CD4-positive, alpha-beta T cell (primary cell): Measurements from ENCODE around the gene P2RX7. TPM values are rescaled to one million over a fixed set of nuclear protein-coding genes. Genes with fewer than 3 reads are reported as not detected.

Experiments used
- ATAC-seq: fragments of 200-7000 bp; cut with Tn5 transposase; one replicate; pipeline ENCODE4 v1.10.0; 2022; ENCODE audit warnings: mild to moderate bottlenecking; ENCODE audit not compliant: poor library complexity
- CTCF ChIA-PET: fragments of 350-600 bp; sonication (Branson Sonifier 250); formaldehyde crosslinking; loops from one replicate; lab custom pipeline; 2021; ENCODE audit warnings: antibody characterized with exemption, inconsistent platforms; lab: Charles Lee
- POLR2A ChIA-PET: fragments of 350-600 bp; sonication (Branson Sonifier 250); formaldehyde crosslinking; loops from one replicate; lab custom pipeline; 2021; ENCODE audit warnings: antibody characterized with exemption, inconsistent platforms; lab: Charles Lee
- DNase-seq, 14 experiments: peaks; one replicate each; pipeline ENCODE4 v3.0.0-alpha.2; 2013 to 2020; ENCODE audit warnings: mixed read lengths in 2 of 14
- H3K27ac ChIP-seq, 2 donors: one replicate each; pipeline versions ENCODE4 v1.5.1 to v1.7.0; 2013; ENCODE audit warnings: low read length in 2 of 2, low read depth in 1 of 2, mild to moderate bottlenecking in 1 of 2
- H3K27me3 ChIP-seq, 2 experiments: 1 replicate in 1 of 2; 2 replicates in 1 of 2; pipeline versions ENCODE4 v1.6.1 to v1.7.0; 2013; ENCODE audit warnings: low read length in 2 of 2, control low read depth in 1 of 2, mild to moderate bottlenecking in 1 of 2, moderate library complexity in 1 of 2; ENCODE audit not compliant: insufficient read depth in 2 of 2, control insufficient read depth in 1 of 2
- H3K36me3 ChIP-seq: one replicate; pipeline ENCODE4 v1.6.1; 2013; ENCODE audit warnings: low read length, control low read depth; ENCODE audit not compliant: insufficient read depth
- H3K4me1 ChIP-seq: one replicate; pipeline ENCODE4 v1.6.1; 2013; ENCODE audit warnings: low read length, control low read depth; ENCODE audit not compliant: insufficient read depth
- H3K4me3 ChIP-seq: one replicate; pipeline ENCODE4 v1.5.1; 2013; ENCODE audit warnings: mild to moderate bottlenecking, low read length, moderate library complexity
- H3K9me3 ChIP-seq, 2 experiments: 1 replicate in 1 of 2; 2 replicates in 1 of 2; pipeline versions ENCODE4 v1.6.1 to v1.7.0; 2013; ENCODE audit warnings: low read length in 2 of 2, mild to moderate bottlenecking in 2 of 2, control low read depth in 1 of 2, moderate library complexity in 1 of 2; ENCODE audit not compliant: control insufficient read depth in 1 of 2, insufficient read depth in 1 of 2
- H3K27ac Mint-ChIP-seq: one replicate; pipeline ENCODE4 v1.8.0; 2020; ENCODE audit warnings: mixed read lengths
- H3K27me3 Mint-ChIP-seq: one replicate; pipeline ENCODE4 v1.8.0; 2021; ENCODE audit warnings: mixed read lengths
- H3K36me3 Mint-ChIP-seq: one replicate; pipeline ENCODE4 v1.8.0; 2021; ENCODE audit warnings: low read depth, mixed read lengths
- H3K4me1 Mint-ChIP-seq: one replicate; pipeline ENCODE4 v1.8.0; 2021; ENCODE audit warnings: low read depth, mixed read lengths
- H3K4me3 Mint-ChIP-seq: one replicate; pipeline ENCODE4 v1.8.0; 2020; ENCODE audit warnings: mild to moderate bottlenecking, mixed read lengths
- H3K9me3 Mint-ChIP-seq: one replicate; pipeline ENCODE4 v1.8.0; 2020; ENCODE audit warnings: mixed read lengths
- CTCF ChIP-seq: fragments of 200-600 bp; IDR thresholded peaks from one replicate; pipeline ENCODE4 v1.8.0; 2022; ENCODE audit warnings: antibody characterized with exemption, mild to moderate bottlenecking
- intact Hi-C, 2 experiments: fragments of 100-400 bp; cut with DNase I in 1 of 2; cut with micrococcal nuclease in 1 of 2; formaldehyde crosslinking; loops; one replicate each; pipeline versions ENCODE4 v1.15.1 to v1.9.0; 2023 to 2025; cut with DNase I, micrococcal nuclease
- total RNA-seq, 174 experiments: library from RNA in 2 of 174; stranded (reverse) in 2 of 174; gene quantifications; one replicate each; pipeline ENCODE4 v1.2.3 and lab custom pipeline; 2021 to 2026

P2RX7 gene
- total RNA-seq, 2 experiments from 2014 or later = 4.6 to 4.8 TPM

GRCh38 chr12:121115530-121115929 is 17.1 kb upstream of the P2RX7 start:
- Histone ChIP-seq H3K4me3 (no peak overlapping the region), H3K27ac (no peak overlapping the region), H3K27me3 (no peaks in the 10 kb centered on the region), H3K9me3 (no peaks in the 10 kb centered on the region), H3K4me1 (no peaks in the 10 kb centered on the region), H3K36me3 (no peaks in the 10 kb centered on the region)
- POLR2A ChIA-PET = no interaction called here
- TF ChIP-seq CTCF = no peak
- H3K4me1 Mint-ChIP-seq = no peaks in the 10 kb centered on the region
- DNase-seq (no peak), ATAC-seq (no peak)
- H3K27ac Mint-ChIP-seq = no peak overlapping the region
- CTCF ChIA-PET = no interaction called here
- no peaks in the 10 kb centered on the region for H3K36me3 Mint-ChIP-seq
- H3K4me3 Mint-ChIP-seq = no peak overlapping the region
- no peaks in the 10 kb centered on the region for H3K9me3 Mint-ChIP-seq
- H3K27me3 Mint-ChIP-seq = no peaks in the 10 kb centered on the region
- intact Hi-C loops = loop anchor here in 1 of 2 experiments (10.0 kb wide), 1 partner anchor 109 kb away; no protein-coding TSS in a partner anchor

GRCh38 chr12:121116318-121117225 is 16.1 kb upstream of the P2RX7 start:
- H3K27me3 Mint-ChIP-seq = no peaks in the 10 kb centered on the region
- H3K27me3 ChIP-seq = no peaks in the 10 kb centered on the region
- peaks cover 9% of the 10 kb centered on the region for H3K4me1 Mint-ChIP-seq
- H3K9me3 ChIP-seq = no peaks in the 10 kb centered on the region
- POLR2A ChIA-PET = interaction anchor here (0.9 kb wide), 1 partner anchor 17 kb away, joined by 3 read pairs; no protein-coding TSS in a partner anchor
- H3K4me3 Mint-ChIP-seq = no peak overlapping the region
- H3K9me3 Mint-ChIP-seq = no peaks in the 10 kb centered on the region
- H3K4me3 ChIP-seq = no peak overlapping the region
- no peak for TF ChIP-seq CTCF
- H3K27ac ChIP-seq = no peak overlapping the region
- CTCF ChIA-PET = interaction anchor here (1.1 kb wide), 1 partner anchor 20 kb away, joined by 3 read pairs; no protein-coding TSS in a partner anchor
- H3K36me3 ChIP-seq = no peaks in the 10 kb centered on the region
- ATAC-seq (no peak), DNase-seq (no peak)
- no peaks in the 10 kb centered on the region for H3K36me3 Mint-ChIP-seq
- intact Hi-C loops = loop anchor here in 1 of 2 experiments (10.0 kb wide), 1 partner anchor 108 kb away; no protein-coding TSS in a partner anchor
- H3K4me1 ChIP-seq = peaks cover 4% of the 10 kb centered on the region
- H3K27ac Mint-ChIP-seq = no peak overlapping the region

GRCh38 chr12:121117226-121117777 is 15.4 kb upstream of the P2RX7 start:
- intact Hi-C loops = loop anchor here in 1 of 2 experiments (10.0 kb wide), 1 partner anchor 107 kb away; no protein-coding TSS in a partner anchor
- no peaks in the 10 kb centered on the region for H3K27me3 Mint-ChIP-seq
- ChIA-PET CTCF (interaction anchor here (1.1 kb wide), 1 partner anchor 21 kb away, joined by 3 read pairs; no protein-coding TSS in a partner anchor), POLR2A (interaction anchor here (0.9 kb wide), 1 partner anchor 16 kb away, joined by 3 read pairs; no protein-coding TSS in a partner anchor)
- no peak overlapping the region for H3K27ac ChIP-seq
- DNase-seq (no peak), ATAC-seq (no peak)
- H3K27ac Mint-ChIP-seq = no peak overlapping the region
- H3K9me3 Mint-ChIP-seq = no peaks in the 10 kb centered on the region
- H3K4me1 ChIP-seq = peaks cover 4% of the 10 kb centered on the region
- H3K4me1 Mint-ChIP-seq = peaks cover 9% of the 10 kb centered on the region
- no peaks in the 10 kb centered on the region for H3K36me3 ChIP-seq
- no peak overlapping the region for H3K4me3 Mint-ChIP-seq
- no peaks in the 10 kb centered on the region for H3K27me3 ChIP-seq
- no peak overlapping the region for H3K4me3 ChIP-seq
- H3K36me3 Mint-ChIP-seq = no peaks in the 10 kb centered on the region
- no peak for TF ChIP-seq CTCF
- no peaks in the 10 kb centered on the region for H3K9me3 ChIP-seq
